ENCODE results near the gene NDUFA8. TPM values are rescaled to one million over a fixed set of nuclear protein-coding genes. Genes with fewer than 3 reads are reported as not detected.

The NDUFA8 gene
- polyA plus RNA-seq, 1 of the 3 experiments (the other 2 are of a cell fraction), result 116 TPM

GRCh38 chr9:122121391-122121790 lies 38.2 kb downstream of the NDUFA8 start:
- Histone ChIP-seq H3K4me2 (no peak overlapping the region), H3K36me3 (replicated peaks in 1 of 2; ENCODE audit: control insufficient read depth in 1 of 2, insufficient read depth in 2 of 2, low read length in 1 of 2) (no peaks in the 10 kb centered on the region), H3K4me1 (ENCODE audit: control insufficient read depth in 1 of 2, insufficient read depth in 2 of 2, low read depth in 1 of 2, low read length in 1 of 2) (peaks cover 6 to 7% of the 10 kb centered on the region in 2 experiments; a peak in 2 of 4 replicates), H3K79me2 (ENCODE audit: insufficient read depth) (no peaks in the 10 kb centered on the region), H3K27me3 (ENCODE audit: insufficient read depth) (no peaks in the 10 kb centered on the region), H4K20me1 (ENCODE audit: insufficient read depth) (no peaks in the 10 kb centered on the region), H3K9me2 (no peaks in the 10 kb centered on the region), H3F3A (replicated peaks; ENCODE audit: insufficient read depth) (no peaks in the 10 kb centered on the region), H2AFZ (ENCODE audit: low read depth) (no peak overlapping the region), H3K4me3 (ENCODE audit: low read depth in 2 of 2, low read length in 1 of 2) (no peak overlapping the region), H3K9ac (no peak overlapping the region), H3K27ac (ENCODE audit: low read depth in 2 of 2, low read length in 1 of 2) (no peak overlapping the region), H3K9me3 (no peaks in the 10 kb centered on the region)
- no peak for DNase-seq
- ChIA-PET CTCF (interaction anchor here (0.6 to 15.3 kb wide), 14 partner anchors 11 to 575 kb away, joined by 3 to 528 read pairs (median 28); partner anchors contain the start of genes MORN5, NDUFA8 and TTLL11), POLR2A (no interaction called here)
- TF ChIP-seq CHD2 (IDR thresholded peaks at IDR 0.05; ENCODE audit: low read length, partially characterized antibody), result no peak
- WGBS (ENCODE audit: low lambda C conversion rate), result 100% methylated on average over 3 of the region's 10 CpGs

- ChIA-PET CTCF (interaction anchor here (0.8 to 15.3 kb wide), 9 partner anchors 10 to 227 kb away, joined by 3 to 528 read pairs (median 46); partner anchors contain the start of genes MORN5, NDUFA8 and TTLL11), POLR2A (no interaction called here)
- Histone ChIP-seq H3K9ac (no peak overlapping the region), H3K27me3 (ENCODE audit: insufficient read depth) (no peaks in the 10 kb centered on the region; the same call in 1 of the 2 replicates), H2AFZ (ENCODE audit: low read depth) (no peak overlapping the region), H3K9me2 (no peaks in the 10 kb centered on the region), H3K4me2 (no peak overlapping the region), H3K27ac (ENCODE audit: low read depth in 2 of 2, low read length in 1 of 2) (no peak overlapping the region), H3F3A (replicated peaks; ENCODE audit: insufficient read depth) (no peaks in the 10 kb centered on the region), H4K20me1 (ENCODE audit: insufficient read depth) (no peaks in the 10 kb centered on the region), H3K36me3 (replicated peaks in 1 of 2; ENCODE audit: control insufficient read depth in 1 of 2, insufficient read depth in 2 of 2, low read length in 1 of 2) (no peaks in the 10 kb centered on the region), H3K4me3 (ENCODE audit: low read depth in 2 of 2, low read length in 1 of 2) (no peak overlapping the region), H3K4me1 (ENCODE audit: control insufficient read depth in 1 of 2, insufficient read depth in 2 of 2, low read depth in 1 of 2, low read length in 1 of 2) (peaks cover 0 to 6% of the 10 kb centered on the region in 2 experiments; a peak in 1 of 4 replicates), H3K79me2 (ENCODE audit: insufficient read depth) (no peaks in the 10 kb centered on the region), H3K9me3 (no peaks in the 10 kb centered on the region)
- WGBS (ENCODE audit: low lambda C conversion rate), result 73% methylated on average over 7 of the region's 10 CpGs
- DNase-seq, result no peak
- no peak for TF ChIP-seq JUND (IDR thresholded peaks at IDR 0.05)
- TF ChIP-seq TAF1 (IDR thresholded peaks at IDR 0.05; ENCODE audit: borderline replicate concordance, low read depth, low read length), result no peak
- no peak for TF ChIP-seq MXI1 (IDR thresholded peaks at IDR 0.05; ENCODE audit: low read depth, low read length)
- TF ChIP-seq SMC3 (IDR thresholded peaks at IDR 0.05; ENCODE audit: low read depth, low read length), result no peak
- TF ChIP-seq, protein P1, sequence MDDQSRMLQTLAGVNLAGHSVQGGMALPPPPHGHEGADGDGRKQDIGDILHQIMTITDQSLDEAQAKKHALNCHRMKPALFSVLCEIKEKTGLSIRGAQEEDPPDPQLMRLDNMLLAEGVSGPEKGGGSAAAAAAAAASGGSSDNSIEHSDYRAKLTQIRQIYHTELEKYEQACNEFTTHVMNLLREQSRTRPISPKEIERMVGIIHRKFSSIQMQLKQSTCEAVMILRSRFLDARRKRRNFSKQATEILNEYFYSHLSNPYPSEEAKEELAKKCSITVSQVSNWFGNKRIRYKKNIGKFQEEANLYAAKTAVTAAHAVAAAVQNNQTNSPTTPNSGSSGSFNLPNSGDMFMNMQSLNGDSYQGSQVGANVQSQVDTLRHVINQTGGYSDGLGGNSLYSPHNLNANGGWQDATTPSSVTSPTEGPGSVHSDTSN (IDR thresholded peaks at IDR 0.05), result no peak
- no peak for TF ChIP-seq FOXM1 (IDR thresholded peaks at IDR 0.05; ENCODE audit: low read depth)
- TF ChIP-seq RXRA (IDR thresholded peaks at IDR 0.05; ENCODE audit: borderline replicate concordance, low read depth), result no peak
- TF ChIP-seq ZBTB33 (IDR thresholded peaks at IDR 0.05; ENCODE audit: borderline replicate concordance, low read depth), result no peak
- TF ChIP-seq NRF1 (IDR thresholded peaks at IDR 0.05; ENCODE audit: low read depth, low read length), result no peak
- TF ChIP-seq FOSL2 (IDR thresholded peaks at IDR 0.05; ENCODE audit: borderline replicate concordance, low read depth), result no peak
- TF ChIP-seq EP300 (IDR thresholded peaks at IDR 0.05; ENCODE audit: borderline replicate concordance in 1 of 2, low read depth in 1 of 2, low read length in 1 of 2), result no peak
- TF ChIP-seq CHD2 (IDR thresholded peaks at IDR 0.05; ENCODE audit: low read length, partially characterized antibody), result no peak
- TF ChIP-seq, protein P2, sequence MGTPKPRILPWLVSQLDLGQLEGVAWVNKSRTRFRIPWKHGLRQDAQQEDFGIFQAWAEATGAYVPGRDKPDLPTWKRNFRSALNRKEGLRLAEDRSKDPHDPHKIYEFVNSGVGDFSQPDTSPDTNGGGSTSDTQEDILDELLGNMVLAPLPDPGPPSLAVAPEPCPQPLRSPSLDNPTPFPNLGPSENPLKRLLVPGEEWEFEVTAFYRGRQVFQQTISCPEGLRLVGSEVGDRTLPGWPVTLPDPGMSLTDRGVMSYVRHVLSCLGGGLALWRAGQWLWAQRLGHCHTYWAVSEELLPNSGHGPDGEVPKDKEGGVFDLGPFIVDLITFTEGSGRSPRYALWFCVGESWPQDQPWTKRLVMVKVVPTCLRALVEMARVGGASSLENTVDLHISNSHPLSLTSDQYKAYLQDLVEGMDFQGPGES (IDR thresholded peaks at IDR 0.05; ENCODE audit: low read depth, low read length), result no peak
These were observed 39.1 kb downstream of the NDUFA8 start for GRCh38 chr9:122120316-122121071.

All from SK-N-SH (cell line).